ENCODE measurements around the gene GRM5. TPM values are rescaled to one million over a fixed set of nuclear protein-coding genes. Genes with fewer than 3 reads are reported as not detected.

GRM5 gene
- polyA plus RNA-seq, 3 donors from 2014 or later: not detected

DNA sequence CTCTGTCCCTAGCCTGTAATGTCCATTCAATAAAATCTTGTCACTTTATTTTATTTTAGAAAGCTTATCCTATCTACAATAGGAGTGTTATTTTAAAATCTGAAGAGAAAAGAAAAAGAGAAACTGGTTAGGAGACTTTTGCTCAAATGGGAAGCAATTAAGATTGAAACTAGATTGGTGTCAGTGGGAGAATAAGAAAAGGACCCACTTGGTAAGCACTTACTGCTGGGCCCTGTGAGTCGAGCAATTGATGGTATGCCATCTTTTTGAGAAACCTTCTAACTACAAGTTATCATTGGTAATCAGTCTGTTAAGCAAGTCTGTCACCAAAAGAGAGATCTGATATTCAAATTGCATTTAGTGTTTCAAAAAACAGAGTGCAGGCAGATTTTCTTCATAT lies 258.4 kb downstream of the GRM5 start:
- Mint-ChIP-seq H3K27me3 (ENCODE audit: low read depth in 3 of 3) (peaks cover 0 to 2% (median 1%) of the 10 kb centered on the region in 3 donors), H3K36me3 (no peaks in the 10 kb centered on the region), H3K4me1 (no peaks in the 10 kb centered on the region), H3K27ac (no peak overlapping the region), H3K9me3 (peaks cover 0 to 12% (median 5%) of the 10 kb centered on the region in 6 donors), H3K4me3 (no peak overlapping the region)
- DNase-seq: no peak

DNA sequence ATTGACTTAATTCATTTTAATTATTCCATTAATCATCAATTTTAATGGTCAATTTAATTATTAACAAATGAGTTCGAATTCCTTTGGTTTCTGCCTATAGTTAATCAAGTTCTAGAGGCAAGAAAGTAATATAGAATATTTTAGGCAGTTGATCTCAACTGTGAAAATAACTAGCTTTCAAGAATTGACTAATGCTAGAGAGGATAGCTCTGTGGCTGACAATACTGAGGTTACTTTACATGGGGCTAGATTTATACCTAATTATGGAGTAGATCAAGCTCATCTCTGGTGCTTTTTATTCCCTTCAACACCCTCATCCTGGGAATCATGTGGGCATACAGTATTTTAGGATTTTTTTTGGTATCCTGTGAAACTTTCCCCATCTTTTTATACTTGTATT lies 259.4 kb downstream of the GRM5 start:
- no peak overlapping the region for H3K27ac Mint-ChIP-seq
- peaks cover 6 to 9% of the 10 kb centered on the region in 2 donors for H3K4me1 Mint-ChIP-seq
- no peak overlapping the region for H3K4me3 Mint-ChIP-seq
- no peak for DNase-seq
- H3K9me3 Mint-ChIP-seq: peaks cover 0 to 7% (median 4%) of the 10 kb centered on the region in 6 donors
- no peaks in the 10 kb centered on the region for H3K36me3 Mint-ChIP-seq
- peaks cover 0 to 2% (median 1%) of the 10 kb centered on the region in 3 donors for H3K27me3 Mint-ChIP-seq (ENCODE audit: low read depth in 3 of 3)

GRCh38 chr11:88801484-88802123 lies 264.2 kb downstream of the GRM5 start:
- H3K27me3 Mint-ChIP-seq (ENCODE audit: low read depth in 3 of 3): peaks cover 0 to 2% (median 1%) of the 10 kb centered on the region in 3 donors
- no peaks in the 10 kb centered on the region for H3K36me3 Mint-ChIP-seq
- peaks cover 0 to 8% (median 3%) of the 10 kb centered on the region in 6 donors for H3K9me3 Mint-ChIP-seq
- peak overlapping the region in 3 of 5 donors; percentile 27 to 53 (median 35) for H3K4me3 Mint-ChIP-seq
- DNase-seq: no peak
- H3K4me1 Mint-ChIP-seq: peaks cover 10 to 21% of the 10 kb centered on the region in 2 donors
- H3K27ac Mint-ChIP-seq: no peak overlapping the region

DNA sequence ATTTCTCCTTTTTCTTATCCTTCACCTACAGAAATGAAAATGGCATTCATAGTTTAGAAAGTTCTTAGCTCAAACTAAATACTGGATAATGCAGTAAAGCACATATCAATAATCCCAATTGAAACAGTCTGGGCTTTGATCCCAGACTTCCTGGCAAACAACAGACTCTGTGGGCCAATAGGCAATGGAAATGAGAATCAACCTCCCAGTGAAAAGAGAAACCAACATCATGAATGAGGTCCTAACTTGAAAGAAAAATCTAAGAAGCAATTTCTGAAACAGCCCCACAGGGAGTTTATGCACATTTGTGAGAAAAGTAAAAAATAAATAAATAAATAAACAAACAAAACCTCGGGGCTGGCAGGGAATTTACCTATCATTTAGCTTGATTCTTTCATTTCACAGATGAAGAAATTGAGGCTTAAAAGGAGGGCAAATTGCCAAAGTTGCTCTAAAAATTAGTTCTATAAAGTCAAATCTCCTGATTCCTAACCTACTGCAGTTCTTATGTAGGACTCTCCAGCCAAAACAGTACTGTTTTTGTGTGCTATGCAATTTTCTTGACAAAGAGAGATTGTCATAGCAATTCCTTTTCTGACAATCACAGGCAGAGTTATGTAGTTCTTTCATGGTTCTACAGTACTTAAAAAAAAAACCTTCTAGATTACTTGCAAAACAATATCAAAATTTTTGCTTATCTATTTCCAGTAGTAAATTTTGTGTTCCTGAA lies 265.8 kb downstream of the GRM5 start:
- peaks cover 0 to 3% (median 0%) of the 10 kb centered on the region in 6 donors for H3K9me3 Mint-ChIP-seq

GRCh38 chr11:88790182-88790581 lies 275.6 kb downstream of the GRM5 start:
- H3K4me3 Mint-ChIP-seq: no peak overlapping the region
- peaks cover 0 to 3% (median 1%) of the 10 kb centered on the region in 6 donors for H3K9me3 Mint-ChIP-seq
- no peak for DNase-seq
- no peaks in the 10 kb centered on the region for H3K4me1 Mint-ChIP-seq
- H3K27me3 Mint-ChIP-seq (ENCODE audit: low read depth in 3 of 3): peaks cover 0 to 1% (median 0%) of the 10 kb centered on the region in 3 donors
- H3K27ac Mint-ChIP-seq: no peak overlapping the region
- H3K36me3 Mint-ChIP-seq: no peaks in the 10 kb centered on the region

More for the DNA sequence above, 265.8 kb downstream of the GRM5 start:
- H3K27ac Mint-ChIP-seq: no peak overlapping the region
- H3K4me3 Mint-ChIP-seq: no peak overlapping the region
- H3K4me1 Mint-ChIP-seq: peaks cover 10 to 21% of the 10 kb centered on the region in 2 donors
- peaks cover 0 to 2% (median 2%) of the 10 kb centered on the region in 3 donors for H3K27me3 Mint-ChIP-seq (ENCODE audit: low read depth in 3 of 3)
- no peak for DNase-seq
- H3K36me3 Mint-ChIP-seq: no peaks in the 10 kb centered on the region

DNA sequence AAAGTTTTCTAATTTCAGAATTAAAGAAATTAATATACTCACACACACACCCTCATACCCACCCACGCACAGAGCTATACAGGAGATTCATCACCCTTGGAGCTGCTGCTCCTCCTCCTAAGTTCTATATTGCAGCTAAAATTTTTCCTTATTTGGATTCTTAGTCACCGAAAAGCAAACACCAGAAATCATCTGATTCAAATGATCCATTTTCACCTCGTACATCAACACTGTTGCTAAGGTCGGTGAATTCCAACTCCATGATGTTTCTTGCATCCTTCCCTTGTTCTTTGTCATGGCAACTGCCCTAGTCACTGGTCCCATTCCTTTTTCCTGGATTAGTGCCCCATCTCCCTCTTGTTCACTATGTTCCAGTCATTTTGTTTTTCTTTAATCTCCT lies 286.2 kb downstream of the GRM5 start:
- Mint-ChIP-seq H3K9me3 (peaks cover 3 to 30% (median 8%) of the 10 kb centered on the region in 6 donors), H3K27me3 (ENCODE audit: low read depth in 3 of 3) (peaks cover 0 to 3% (median 3%) of the 10 kb centered on the region in 3 donors), H3K4me1 (no peaks in the 10 kb centered on the region), H3K27ac (no peak overlapping the region), H3K36me3 (no peaks in the 10 kb centered on the region), H3K4me3 (no peak overlapping the region)
- no peak for DNase-seq

- Mint-ChIP-seq H3K4me3 (no peak overlapping the region), H3K36me3 (no peaks in the 10 kb centered on the region), H3K27ac (no peak overlapping the region), H3K27me3 (ENCODE audit: low read depth in 3 of 3) (peaks cover 0 to 6% (median 4%) of the 10 kb centered on the region in 3 donors), H3K4me1 (no peaks in the 10 kb centered on the region), H3K9me3 (peaks cover 2 to 14% (median 8%) of the 10 kb centered on the region in 6 donors)
- DNase-seq: no peak
These were observed 295.2 kb downstream of the GRM5 start for GRCh38 chr11:88770475-88771079.

GRCh38 chr11:88744140-88744539 lies 321.6 kb downstream of the GRM5 start:
- Mint-ChIP-seq H3K27ac (no peak overlapping the region), H3K9me3 (peaks cover 0 to 21% (median 7%) of the 10 kb centered on the region in 6 donors), H3K4me1 (no peaks in the 10 kb centered on the region), H3K27me3 (ENCODE audit: low read depth in 3 of 3) (peaks cover 0 to 2% (median 0%) of the 10 kb centered on the region in 3 donors), H3K4me3 (no peak overlapping the region), H3K36me3 (peaks cover 0 to 3% (median 0%) of the 10 kb centered on the region in 3 donors)
- DNase-seq: no peak

GRCh38 chr11:88739524-88739923 lies 326.3 kb downstream of the GRM5 start:
- H3K4me3 Mint-ChIP-seq: no peak overlapping the region
- H3K27ac Mint-ChIP-seq: no peak overlapping the region
- no peaks in the 10 kb centered on the region for H3K4me1 Mint-ChIP-seq
- H3K27me3 Mint-ChIP-seq (ENCODE audit: low read depth in 3 of 3): peaks cover 0 to 4% (median 0%) of the 10 kb centered on the region in 3 donors
- DNase-seq: no peak
- H3K9me3 Mint-ChIP-seq: peaks cover 0 to 10% (median 1%) of the 10 kb centered on the region in 6 donors
- H3K36me3 Mint-ChIP-seq: no peaks in the 10 kb centered on the region

GRCh38 chr11:88709567-88709966 lies 356.2 kb downstream of the GRM5 start:
- Mint-ChIP-seq H3K27me3 (ENCODE audit: low read depth in 3 of 3) (no peaks in the 10 kb centered on the region), H3K36me3 (peaks cover 0 to 5% (median 0%) of the 10 kb centered on the region in 3 donors), H3K27ac (no peak overlapping the region), H3K4me1 (no peaks in the 10 kb centered on the region), H3K4me3 (no peak overlapping the region), H3K9me3 (peaks cover 0 to 6% (median under 1%) of the 10 kb centered on the region in 6 donors)
- DNase-seq: no peak

DNA sequence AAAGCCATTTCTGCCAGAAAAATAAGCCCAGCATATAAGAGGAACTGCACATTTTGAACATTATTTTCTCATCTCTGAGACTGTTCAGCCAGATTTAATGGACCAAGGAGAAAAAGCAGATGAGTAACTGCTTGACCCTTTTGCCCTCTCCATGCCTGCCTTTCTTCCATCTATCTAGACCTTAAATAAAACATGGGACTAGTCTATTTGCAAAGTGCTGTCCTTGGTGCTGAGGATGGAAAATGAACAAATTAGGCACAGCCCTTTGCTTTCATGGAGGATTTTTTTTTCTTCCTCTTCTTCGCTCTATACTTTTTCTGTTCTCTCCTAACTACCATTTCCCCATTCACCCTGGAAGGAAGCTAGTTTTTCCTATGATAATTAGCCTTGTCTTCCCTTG lies 361.3 kb downstream of the GRM5 start:
- no peak overlapping the region for H3K27ac Mint-ChIP-seq
- H3K4me1 Mint-ChIP-seq: no peaks in the 10 kb centered on the region
- H3K36me3 Mint-ChIP-seq: peaks cover 0 to 5% (median 0%) of the 10 kb centered on the region in 3 donors
- no peak overlapping the region for H3K4me3 Mint-ChIP-seq
- H3K9me3 Mint-ChIP-seq: peaks cover 0 to 2% (median under 1%) of the 10 kb centered on the region in 6 donors
- DNase-seq: no peak
- no peaks in the 10 kb centered on the region for H3K27me3 Mint-ChIP-seq (ENCODE audit: low read depth in 3 of 3)

GRCh38 chr11:88701816-88702215 lies 364.0 kb downstream of the GRM5 start:
- no peak overlapping the region for H3K4me3 Mint-ChIP-seq
- H3K36me3 Mint-ChIP-seq: no peaks in the 10 kb centered on the region
- peaks cover 0 to 2% (median 0%) of the 10 kb centered on the region in 6 donors for H3K9me3 Mint-ChIP-seq
- no peaks in the 10 kb centered on the region for H3K4me1 Mint-ChIP-seq
- no peak overlapping the region for H3K27ac Mint-ChIP-seq
- no peak for DNase-seq
- H3K27me3 Mint-ChIP-seq (ENCODE audit: low read depth in 3 of 3): peaks cover 0 to 2% (median 0%) of the 10 kb centered on the region in 3 donors

GRCh38 chr11:88697139-88697538 lies 368.6 kb downstream of the GRM5 start:
- Mint-ChIP-seq H3K4me3 (no peak overlapping the region), H3K36me3 (no peaks in the 10 kb centered on the region), H3K27ac (no peak overlapping the region), H3K4me1 (no peaks in the 10 kb centered on the region), H3K9me3 (peaks cover 0 to 2% (median 0%) of the 10 kb centered on the region in 6 donors), H3K27me3 (ENCODE audit: low read depth in 3 of 3) (peaks cover 0 to 2% (median 0%) of the 10 kb centered on the region in 3 donors)
- no peak for DNase-seq

Measured in immature natural killer cell (primary cell).